ENCODE measurements around the gene ALKBH7. TPM values are rescaled to one million over a fixed set of nuclear protein-coding genes. Genes with fewer than 3 reads are reported as not detected.
"Not testable (repeated sequence)": the region's sequence is repeated elsewhere in the genome, so short reads cannot be mapped to it uniquely, and the experiment has no call there.

ALKBH7 gene
- total RNA-seq = 21.2 TPM

GRCh38 chr19:6372594-6373095, at the start of gene ALKBH7:
Gene ALKBH7, plus strand, starts transcription at chr19:6372794. Its CDS starts 27 bp downstream, at chr19:6372821.
- DNase-seq = peak; percentile 98

- DNase-seq = no peak
These were observed 47.8 kb upstream of the ALKBH7 start for GRCh38 chr19:6324757-6325156.

- no peak for DNase-seq
These were observed 47.0 kb upstream of the ALKBH7 start for GRCh38 chr19:6325614-6326013.

GRCh38 chr19:6326815-6327214, 45.8 kb upstream of the ALKBH7 start:
- DNase-seq = no peak

GRCh38 chr19:6333439-6333838, 39.2 kb upstream of the ALKBH7 start, which contains the start of gene ACER1:
Gene ACER1, minus strand, starts transcription at chr19:6333612. Its CDS starts 61 bp downstream, at chr19:6333551.
- no peak for DNase-seq

GRCh38 chr19:6334490-6335285, 37.9 kb upstream of the ALKBH7 start:
- no peak for DNase-seq

GRCh38 chr19:6340493-6341201, 31.9 kb upstream of the ALKBH7 start:
- DNase-seq = no peak

- no peak for DNase-seq
These were observed 29.1 kb upstream of the ALKBH7 start for GRCh38 chr19:6343462-6343861.

- DNase-seq = not testable (repeated sequence)
These were observed 23.3 kb upstream of the ALKBH7 start for GRCh38 chr19:6349271-6349670.

GRCh38 chr19:6350688-6351087, 21.9 kb upstream of the ALKBH7 start:
- DNase-seq = no peak

GRCh38 chr19:6352381-6353165, 20.0 kb upstream of the ALKBH7 start:
- no peak for DNase-seq

GRCh38 chr19:6354098-6354674, 18.4 kb upstream of the ALKBH7 start:
- no peak for DNase-seq

GRCh38 chr19:6355321-6356040, 17.1 kb upstream of the ALKBH7 start:
- DNase-seq = not testable (repeated sequence)

- no peak for DNase-seq
These were observed 15.4 kb upstream of the ALKBH7 start for GRCh38 chr19:6357174-6357573.

GRCh38 chr19:6358003-6358402, 14.6 kb upstream of the ALKBH7 start:
- no peak for DNase-seq

- no peak for DNase-seq
These were observed 12.8 kb upstream of the ALKBH7 start for GRCh38 chr19:6359568-6360341.

GRCh38 chr19:6360445-6360844, 12.1 kb upstream of the ALKBH7 start:
- not testable (repeated sequence) for DNase-seq

GRCh38 chr19:6360857-6361216, 11.8 kb upstream of the ALKBH7 start:
- not testable (repeated sequence) for DNase-seq

GRCh38 chr19:6362027-6362350, 10.6 kb upstream of the ALKBH7 start:
- no peak for DNase-seq

- no peak for DNase-seq
These were observed 10.2 kb upstream of the ALKBH7 start for GRCh38 chr19:6362351-6362801.

- DNase-seq = no peak
These were observed 8.2 kb upstream of the ALKBH7 start for GRCh38 chr19:6364353-6364752.

Data from occipital lobe (tissue), 2 donors.